Mesothelial cell of epicardium (in vitro differentiated cells): ENCODE measurements around the gene CSDE1. TPM values are rescaled to one million over a fixed set of nuclear protein-coding genes. Genes with fewer than 3 reads are reported as not detected.

Source experiments
- DNase-seq, 2 experiments: peaks; one replicate each; pipeline ENCODE4 v3.0.0; 2021; ENCODE audit warnings: low spot score in 2 of 2; ENCODE audit not compliant: unreplicated experiment in 2 of 2
- H3K27ac Mint-ChIP-seq: 2 replicates; pipeline ENCODE4 v1.8.0; 2021; ENCODE audit warnings: mixed read lengths
- H3K27me3 Mint-ChIP-seq: 2 replicates; pipeline ENCODE4 v1.8.0; 2021; ENCODE audit warnings: low read depth, mixed read lengths
- H3K36me3 Mint-ChIP-seq: 2 replicates; pipeline ENCODE4 v1.8.0; 2021; ENCODE audit warnings: mixed read lengths
- H3K4me1 Mint-ChIP-seq: 2 replicates; pipeline ENCODE4 v1.8.0; 2021; ENCODE audit warnings: mixed read lengths
- H3K4me3 Mint-ChIP-seq: 2 replicates; pipeline ENCODE4 v1.8.0; 2021; ENCODE audit warnings: mild to moderate bottlenecking, moderate library complexity, mixed read lengths
- H3K9me3 Mint-ChIP-seq: 2 replicates; pipeline ENCODE4 v1.8.0; 2021; ENCODE audit warnings: mixed read lengths
- CTCF ChIP-seq: fragments of 200-600 bp; sonication (generic); IDR thresholded peaks from one replicate; pipeline ENCODE4 v1.5.0; 2021; ENCODE audit warnings: antibody characterized with exemption; ENCODE audit not compliant: unreplicated experiment
- total RNA-seq: library from RNA; stranded (reverse); gene quantifications from 3 replicates; pipeline ENCODE4 v1.2.1, GENCODE V29; 2021

Gene CSDE1
- total RNA-seq, 1 donor from 2014 or later, result 524 TPM

DNA sequence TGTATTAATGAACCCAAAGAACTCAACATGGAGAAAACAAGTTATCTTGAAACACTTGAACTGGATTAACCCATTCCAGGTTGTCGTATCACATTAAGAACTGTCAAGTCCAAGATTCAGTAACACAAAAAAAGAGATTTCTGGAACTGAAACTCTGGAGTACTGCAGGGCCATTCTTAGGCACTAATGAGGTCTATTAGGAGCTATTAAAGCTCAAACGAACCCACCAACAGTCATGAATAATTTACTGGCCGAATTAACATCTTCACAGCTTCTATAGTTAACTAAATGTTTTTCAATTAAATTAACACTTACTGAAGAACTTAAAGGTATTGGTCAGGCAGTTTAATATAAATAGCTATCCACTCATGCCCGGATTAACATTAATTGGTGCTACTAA lies 4.6 kb downstream of the CSDE1 start:
- Mint-ChIP-seq H3K4me1 (peaks cover 61% of the 10 kb centered on the region), H3K27ac (no peak overlapping the region)

GRCh38 chr1:114750780-114751179 lies 7.0 kb downstream of the CSDE1 start:
- Mint-ChIP-seq H3K27me3 (no peaks in the 10 kb centered on the region), H3K27ac (peak overlapping the region; percentile 2), H3K4me1 (peaks cover 48% of the 10 kb centered on the region), H3K36me3 (peaks cover 9% of the 10 kb centered on the region), H3K4me3 (no peak overlapping the region), H3K9me3 (no peaks in the 10 kb centered on the region)
- no peak for TF ChIP-seq CTCF
- no peak for DNase-seq

More for the DNA sequence above, 4.6 kb downstream of the CSDE1 start:
- H3K27me3 Mint-ChIP-seq, result no peaks in the 10 kb centered on the region
- TF ChIP-seq CTCF, result no peak
- H3K36me3 Mint-ChIP-seq, result peaks cover 9% of the 10 kb centered on the region
- H3K4me3 Mint-ChIP-seq, result no peak overlapping the region
- DNase-seq, result no peak
- H3K9me3 Mint-ChIP-seq, result no peaks in the 10 kb centered on the region

DNA sequence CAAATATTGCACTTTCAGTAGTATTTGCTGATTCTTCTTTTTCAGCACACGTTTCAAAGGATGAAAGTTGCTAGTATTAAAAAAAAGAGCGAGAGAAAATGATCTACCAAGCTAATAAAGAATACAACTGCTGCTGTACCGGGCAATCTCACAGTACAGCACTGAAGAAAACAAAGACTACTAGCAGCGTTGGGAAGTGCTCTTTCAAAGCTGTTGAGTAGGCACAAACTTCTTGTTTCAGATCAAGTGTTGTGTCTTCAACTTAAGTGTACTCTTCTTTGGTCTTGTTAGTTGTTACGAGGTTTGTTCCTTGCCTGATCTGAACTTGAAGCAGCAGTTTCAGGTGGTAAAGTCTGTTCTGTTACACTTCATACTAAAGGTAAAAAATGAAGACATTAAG lies 7.9 kb downstream of the CSDE1 start:
- Mint-ChIP-seq H3K27me3 (no peaks in the 10 kb centered on the region), H3K4me3 (no peak overlapping the region), H3K36me3 (peaks cover 9% of the 10 kb centered on the region), H3K9me3 (no peaks in the 10 kb centered on the region), H3K4me1 (peaks cover 39% of the 10 kb centered on the region), H3K27ac (no peak overlapping the region)
- no peak for DNase-seq
- no peak for TF ChIP-seq CTCF

GRCh38 chr1:114746450-114747121 lies 11.2 kb downstream of the CSDE1 start:
- Mint-ChIP-seq H3K9me3 (no peaks in the 10 kb centered on the region), H3K36me3 (peaks cover 22% of the 10 kb centered on the region), H3K27me3 (no peaks in the 10 kb centered on the region), H3K4me1 (peaks cover 17% of the 10 kb centered on the region), H3K4me3 (no peak overlapping the region), H3K27ac (no peak overlapping the region)
- DNase-seq, result no peak
- no peak for TF ChIP-seq CTCF

DNA sequence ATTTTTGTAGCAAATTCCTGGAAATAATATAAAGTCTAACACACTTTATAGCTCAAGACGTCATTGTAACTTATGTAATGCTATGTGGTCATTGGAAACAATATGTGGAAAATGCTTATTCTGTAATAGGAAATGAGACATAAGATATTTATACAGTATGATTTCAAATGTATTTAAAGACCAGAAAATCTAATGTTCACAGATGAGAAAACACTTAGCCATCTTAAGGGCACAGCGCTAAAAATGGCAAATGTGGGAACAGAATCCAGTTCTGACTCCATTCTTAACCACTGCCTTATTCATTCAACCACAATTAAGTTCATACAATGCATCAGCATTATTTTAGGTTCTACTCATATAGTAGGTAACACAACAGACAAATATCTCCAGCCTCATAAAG lies 12.5 kb downstream of the CSDE1 start:
- Mint-ChIP-seq H3K27me3 (no peaks in the 10 kb centered on the region), H3K4me3 (no peak overlapping the region), H3K27ac (no peak overlapping the region), H3K36me3 (peaks cover 26% of the 10 kb centered on the region), H3K4me1 (peaks cover 6% of the 10 kb centered on the region), H3K9me3 (no peaks in the 10 kb centered on the region)
- TF ChIP-seq CTCF, result no peak
- no peak for DNase-seq
